Measurements from ENCODE around the gene SLC38A9. TPM values are rescaled to one million over a fixed set of nuclear protein-coding genes. Genes with fewer than 3 reads are reported as not detected.

The SLC38A9 gene
- total and polyA plus RNA-seq, 9 of the 15 experiments (the other 6 are each of a cell fraction or from before 2014, with no cell fraction given) = 14.0 to 34.5 (median 20.7) TPM

DNA sequence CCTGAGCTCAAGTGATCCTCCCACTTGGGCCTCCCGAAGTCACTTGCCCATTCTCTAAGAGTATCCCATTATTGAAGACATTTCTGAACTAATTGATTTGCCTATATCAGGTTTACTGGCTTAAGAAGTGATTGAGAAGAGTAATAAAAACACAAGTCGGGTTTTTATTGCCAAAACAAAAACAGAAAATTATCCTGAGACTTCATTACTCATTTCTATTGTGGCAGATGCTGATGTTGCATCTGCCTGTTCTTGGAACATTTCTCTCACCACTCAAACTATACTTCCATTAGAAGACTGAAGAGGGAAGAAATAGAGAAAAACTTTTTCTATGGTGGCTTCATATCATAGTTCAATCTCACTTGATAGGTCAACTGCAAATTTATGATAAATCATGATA is 135.5 kb downstream of the SLC38A9 start:
- Histone ChIP-seq H3K27me3 (ENCODE audit: control insufficient read depth in 2 of 2, insufficient read depth in 2 of 2, low read length in 2 of 2) (peaks cover 3 to 14% of the 10 kb centered on the region in 2 experiments; a peak in 2 of 5 replicates), H4K20me1 (replicated peaks; ENCODE audit: control insufficient read depth, insufficient read depth, low read length) (no peaks in the 10 kb centered on the region), H3K4me3 (no peak overlapping the region), H3K36me3 (ENCODE audit: control insufficient read depth, insufficient read depth, low read length) (no peaks in the 10 kb centered on the region), H3K4me1 (replicated peaks in 1 of 2; ENCODE audit: control insufficient read depth in 2 of 2, insufficient read depth in 2 of 2, low read length in 2 of 2) (no peaks in the 10 kb centered on the region; a peak in 1 of 5 replicates), H3K9me1 (ENCODE audit: control insufficient read depth, insufficient read depth, low read length) (no peaks in the 10 kb centered on the region), H2AFZ (ENCODE audit: low read depth, low read length) (no peak overlapping the region), H3K4me2 (ENCODE audit: insufficient read depth, low read length) (no peak overlapping the region), H3K79me2 (ENCODE audit: control insufficient read depth, insufficient read depth, low read length) (no peaks in the 10 kb centered on the region), H3K27ac (ENCODE audit: extremely low read depth, low read depth, low read length) (no peak overlapping the region), H3K9me3 (replicated peaks; ENCODE audit: control insufficient read depth, insufficient read depth, low read depth, low read length) (no peaks in the 10 kb centered on the region), H3K9ac (ENCODE audit: insufficient read depth in 1 of 2, low read depth in 2 of 2, low read length in 2 of 2) (no peak overlapping the region)
- POLR2A ChIA-PET = interaction anchor here (0.7 kb wide), 1 partner anchor 14 kb away, joined by 4 read pairs; no protein-coding TSS in a partner anchor
- no peak for DNase-seq (ENCODE audit: extremely low read depth in 1 of 4, low spot score in 3 of 4)
- FAIRE-seq = no peak
- ATAC-seq = no peak
- WGBS (ENCODE audit: insufficient coverage, low coverage, missing lambda C conversion rate) = 0% methylated on average over 2 of the region's 2 CpGs
- CTCF ChIA-PET (ENCODE audit: low intra/inter-chr PET ratio) = no interaction called here
- intact Hi-C loops (cut with micrococcal nuclease) (no loop called here), in situ Hi-C loops (cut with MboI) (no loop called here)
- no TSS peak for BruUV-seq (replicated peaks)
- TF ChIP-seq NCOA1 (IDR thresholded peaks at IDR 0.05; ENCODE audit: low read depth) (no peak), ZNF592 (IDR thresholded peaks at IDR 0.05) (no peak), PCBP2 (IDR thresholded peaks at IDR 0.05; ENCODE audit: low read depth, low read length, poor library complexity, severe bottlenecking) (no peak), ATF7 (IDR thresholded peaks at IDR 0.05) (no peak), FOXP4 (CRISPR knock-in tag; IDR thresholded peaks at IDR 0.05; ENCODE audit: borderline replicate concordance) (no peak), NEUROD1 (IDR thresholded peaks at IDR 0.05; ENCODE audit: borderline replicate concordance, low read depth, low read length, partially characterized antibody) (no peak), TOE1 (IDR thresholded peaks at IDR 0.05; ENCODE audit: borderline replicate concordance) (no peak), TOE1 (CRISPR knock-in tag; IDR thresholded peaks at IDR 0.05; ENCODE audit: borderline replicate concordance, low read depth) (no peak), ZNF175 (CRISPR knock-in tag; IDR thresholded peaks at IDR 0.05; ENCODE audit: low read depth) (no peak), ZNF232 (CRISPR knock-in tag; IDR thresholded peaks at IDR 0.05) (no peak), E2F6 (IDR thresholded peaks at IDR 0.05; ENCODE audit: borderline replicate concordance in 1 of 2, extremely low read depth in 1 of 2, insufficient read depth in 1 of 2, insufficient read length in 1 of 2, low read depth in 1 of 2, low read length in 1 of 2, poor library complexity in 1 of 2, severe bottlenecking in 1 of 2) (no peak), NONO (IDR thresholded peaks at IDR 0.05; ENCODE audit: low read depth in 2 of 2, low read length in 1 of 2) (no peak), RBM17 (IDR thresholded peaks at IDR 0.05; ENCODE audit: borderline replicate concordance, low read depth, low read length) (no peak), NELFE (IDR thresholded peaks at IDR 0.05; ENCODE audit: insufficient read depth, insufficient read length) (no peak), KAT2B (IDR thresholded peaks at IDR 0.05; ENCODE audit: low read depth, low read length) (no peak)
